ENCODE results near the gene FHIT.

The FHIT gene

DNA sequence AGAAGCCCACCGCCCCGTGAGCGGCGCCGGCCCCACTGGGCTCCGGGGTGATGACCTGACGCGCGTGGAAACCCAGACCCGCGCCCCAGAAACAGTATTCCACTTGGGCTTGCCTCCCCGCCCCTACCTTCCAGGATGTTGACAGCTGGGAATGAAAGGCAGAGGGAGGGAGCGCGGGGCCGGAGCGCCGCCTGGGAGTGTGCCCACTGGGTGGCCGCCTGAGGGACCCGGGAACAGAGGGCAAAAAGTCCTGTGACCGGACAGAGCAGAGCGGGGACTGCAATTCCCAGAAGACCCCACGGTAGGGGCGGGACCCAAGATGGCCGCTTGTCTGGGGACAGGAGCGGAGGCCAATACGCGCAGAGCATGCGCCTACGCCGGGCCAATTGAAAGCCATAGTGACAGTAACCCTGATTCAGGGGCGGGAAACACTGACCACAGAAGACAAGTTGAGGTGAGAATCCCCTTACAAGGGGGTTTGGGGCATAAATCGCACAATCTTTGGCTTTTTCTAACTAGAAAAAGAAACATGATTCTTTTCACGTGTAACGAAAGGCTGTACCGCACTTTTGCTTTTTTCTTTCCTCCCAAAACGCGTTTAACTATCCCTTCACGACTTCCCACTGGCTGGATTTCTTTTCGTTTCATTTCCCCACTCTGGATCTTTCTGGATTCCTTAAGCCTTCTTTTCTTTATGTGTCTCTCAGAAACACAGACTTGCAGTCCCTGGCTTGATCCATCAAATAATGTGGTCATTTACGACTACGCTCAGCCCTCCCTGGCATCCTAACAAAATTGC lies at the start of gene FHIT:
Gene FHIT (minus strand): TSS at position 279 of the 799 bp plus-strand sequence.
- no peaks in the 10 kb centered on the region for H3K9me3 ChIP-seq (ENCODE audit: control insufficient read depth in 1 of 2, low read length in 2 of 2)
- peak within 1 kb of the TSS; percentile 88 for H3K27ac ChIP-seq (ENCODE audit: low read length)
- H3K36me3 ChIP-seq (ENCODE audit: control insufficient read depth in 1 of 2, insufficient read depth in 2 of 2, low read length in 2 of 2): no peaks in the 10 kb centered on the region
- peaks cover 7 to 13% of the 10 kb centered on the region in 2 donors for H3K4me1 ChIP-seq (ENCODE audit: control insufficient read depth in 1 of 2, insufficient read depth in 2 of 2, low read length in 2 of 2)
- peak within 1 kb of the TSS; percentile 88 to 99 for H3K4me3 ChIP-seq (ENCODE audit: low read depth in 1 of 2, low read length in 2 of 2)
- no peaks in the 10 kb centered on the region for H3K27me3 ChIP-seq (ENCODE audit: low read depth, low read length)

DNA sequence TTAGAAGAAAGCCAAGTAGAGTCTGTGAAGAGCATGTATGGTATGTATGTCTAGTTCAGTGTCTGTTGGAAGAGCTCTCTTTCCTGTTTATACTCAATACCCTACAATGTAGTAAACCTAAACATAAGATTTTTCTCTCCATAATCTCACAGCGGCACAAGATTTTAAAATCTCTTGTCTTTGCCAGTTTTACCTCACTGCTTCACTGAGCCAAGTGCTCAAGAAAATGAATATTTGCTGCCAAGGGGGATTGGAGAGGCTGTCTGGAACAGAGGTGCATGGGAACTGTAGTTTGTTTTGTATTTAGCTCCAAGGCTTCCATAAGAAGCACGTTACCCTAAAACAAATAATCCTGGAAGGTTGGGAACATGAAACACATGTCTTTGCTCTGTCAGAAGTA lies 49.5 kb upstream of the FHIT start:
- Histone ChIP-seq H3K4me1 (ENCODE audit: control insufficient read depth in 1 of 2, insufficient read depth in 2 of 2, low read length in 2 of 2) (peaks cover 0 to 9% of the 10 kb centered on the region in 2 donors), H3K27ac (ENCODE audit: low read length) (no peak overlapping the region)

DNA sequence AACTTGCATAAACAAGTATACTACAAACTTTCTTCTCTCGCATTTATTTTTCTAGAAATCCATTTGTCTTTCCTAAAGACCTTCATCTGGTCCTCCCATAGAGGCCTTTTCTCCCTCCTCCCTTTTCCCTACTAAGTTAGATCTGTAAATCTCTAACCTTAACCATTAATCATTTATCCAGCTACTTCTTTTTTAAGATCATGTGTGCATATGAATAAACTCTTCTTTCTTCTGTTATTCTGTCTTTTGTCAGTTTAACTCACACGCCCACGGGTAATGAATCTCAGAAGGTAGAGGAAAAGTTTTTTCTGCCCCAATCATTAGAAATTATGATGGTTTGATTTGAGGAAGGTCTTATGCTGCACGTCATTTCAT lies 48.7 kb upstream of the FHIT start:
- Histone ChIP-seq H3K9me3 (ENCODE audit: control insufficient read depth in 1 of 2, low read length in 2 of 2) (no peaks in the 10 kb centered on the region), H3K4me3 (ENCODE audit: low read depth in 1 of 2, low read length in 2 of 2) (no peak overlapping the region), H3K27ac (ENCODE audit: low read length) (no peak overlapping the region), H3K36me3 (ENCODE audit: control insufficient read depth in 1 of 2, insufficient read depth in 2 of 2, low read length in 2 of 2) (no peaks in the 10 kb centered on the region), H3K27me3 (ENCODE audit: low read depth, low read length) (no peaks in the 10 kb centered on the region), H3K4me1 (ENCODE audit: control insufficient read depth in 1 of 2, insufficient read depth in 2 of 2, low read length in 2 of 2) (peaks cover 0 to 9% of the 10 kb centered on the region in 2 donors)

More for the DNA sequence above, 49.5 kb upstream of the FHIT start:
- no peak overlapping the region for H3K4me3 ChIP-seq (ENCODE audit: low read depth in 1 of 2, low read length in 2 of 2)
- H3K9me3 ChIP-seq (ENCODE audit: control insufficient read depth in 1 of 2, low read length in 2 of 2): no peaks in the 10 kb centered on the region
- H3K27me3 ChIP-seq (ENCODE audit: low read depth, low read length): no peaks in the 10 kb centered on the region
- H3K36me3 ChIP-seq (ENCODE audit: control insufficient read depth in 1 of 2, insufficient read depth in 2 of 2, low read length in 2 of 2): no peaks in the 10 kb centered on the region

- Histone ChIP-seq H3K9me3 (ENCODE audit: control insufficient read depth in 1 of 2, low read length in 2 of 2) (no peaks in the 10 kb centered on the region), H3K36me3 (ENCODE audit: control insufficient read depth in 1 of 2, insufficient read depth in 2 of 2, low read length in 2 of 2) (no peaks in the 10 kb centered on the region), H3K27me3 (ENCODE audit: low read depth, low read length) (no peaks in the 10 kb centered on the region), H3K27ac (ENCODE audit: low read length) (no peak overlapping the region), H3K4me3 (ENCODE audit: low read depth in 1 of 2, low read length in 2 of 2) (no peak overlapping the region), H3K4me1 (ENCODE audit: control insufficient read depth in 1 of 2, insufficient read depth in 2 of 2, low read length in 2 of 2) (peaks cover 0 to 9% of the 10 kb centered on the region in 2 donors)
Observed at GRCh38 chr3:61299343-61300005, 48.2 kb upstream of the FHIT start.

GRCh38 chr3:61297821-61298220 lies 46.6 kb upstream of the FHIT start:
- H3K4me3 ChIP-seq (ENCODE audit: low read depth in 1 of 2, low read length in 2 of 2): no peak overlapping the region
- no peaks in the 10 kb centered on the region for H3K27me3 ChIP-seq (ENCODE audit: low read depth, low read length)
- peaks cover 0 to 9% of the 10 kb centered on the region in 2 donors for H3K4me1 ChIP-seq (ENCODE audit: control insufficient read depth in 1 of 2, insufficient read depth in 2 of 2, low read length in 2 of 2)
- no peaks in the 10 kb centered on the region for H3K9me3 ChIP-seq (ENCODE audit: control insufficient read depth in 1 of 2, low read length in 2 of 2)
- no peaks in the 10 kb centered on the region for H3K36me3 ChIP-seq (ENCODE audit: control insufficient read depth in 1 of 2, insufficient read depth in 2 of 2, low read length in 2 of 2)
- H3K27ac ChIP-seq (ENCODE audit: low read length): no peak overlapping the region

DNA sequence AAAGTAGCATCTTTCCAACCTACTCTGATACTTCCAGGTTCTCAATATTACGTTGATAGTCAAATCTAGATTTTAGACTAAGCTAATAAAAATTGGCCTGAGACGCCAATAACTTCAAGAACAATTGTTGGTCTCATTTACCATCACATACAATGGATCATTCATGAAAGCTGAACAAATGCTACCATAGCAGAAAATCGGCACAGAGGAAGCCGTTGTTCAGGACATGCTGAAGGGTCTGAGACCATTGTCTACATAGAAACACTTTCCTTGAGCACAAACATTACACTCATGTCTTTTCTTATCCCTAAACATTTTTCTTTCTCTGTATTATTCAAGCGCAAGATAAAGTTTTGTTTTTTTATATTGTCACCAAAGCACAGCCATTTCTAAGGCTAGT lies 37.2 kb upstream of the FHIT start:
- H3K36me3 ChIP-seq (ENCODE audit: control insufficient read depth in 1 of 2, insufficient read depth in 2 of 2, low read length in 2 of 2): no peaks in the 10 kb centered on the region
- H3K4me1 ChIP-seq (ENCODE audit: control insufficient read depth in 1 of 2, insufficient read depth in 2 of 2, low read length in 2 of 2): no peaks in the 10 kb centered on the region
- no peaks in the 10 kb centered on the region for H3K9me3 ChIP-seq (ENCODE audit: control insufficient read depth in 1 of 2, low read length in 2 of 2)
- H3K27me3 ChIP-seq (ENCODE audit: low read depth, low read length): no peaks in the 10 kb centered on the region
- no peak overlapping the region for H3K4me3 ChIP-seq (ENCODE audit: low read depth in 1 of 2, low read length in 2 of 2)
- no peak overlapping the region for H3K27ac ChIP-seq (ENCODE audit: low read length)

GRCh38 chr3:61283876-61284275 lies 32.6 kb upstream of the FHIT start:
- H3K4me3 ChIP-seq (ENCODE audit: low read depth in 1 of 2, low read length in 2 of 2): no peak overlapping the region
- no peaks in the 10 kb centered on the region for H3K27me3 ChIP-seq (ENCODE audit: low read depth, low read length)
- H3K4me1 ChIP-seq (ENCODE audit: control insufficient read depth in 1 of 2, insufficient read depth in 2 of 2, low read length in 2 of 2): no peaks in the 10 kb centered on the region
- no peaks in the 10 kb centered on the region for H3K36me3 ChIP-seq (ENCODE audit: control insufficient read depth in 1 of 2, insufficient read depth in 2 of 2, low read length in 2 of 2)
- H3K9me3 ChIP-seq (ENCODE audit: control insufficient read depth in 1 of 2, low read length in 2 of 2): no peaks in the 10 kb centered on the region
- no peak overlapping the region for H3K27ac ChIP-seq (ENCODE audit: low read length)

DNA sequence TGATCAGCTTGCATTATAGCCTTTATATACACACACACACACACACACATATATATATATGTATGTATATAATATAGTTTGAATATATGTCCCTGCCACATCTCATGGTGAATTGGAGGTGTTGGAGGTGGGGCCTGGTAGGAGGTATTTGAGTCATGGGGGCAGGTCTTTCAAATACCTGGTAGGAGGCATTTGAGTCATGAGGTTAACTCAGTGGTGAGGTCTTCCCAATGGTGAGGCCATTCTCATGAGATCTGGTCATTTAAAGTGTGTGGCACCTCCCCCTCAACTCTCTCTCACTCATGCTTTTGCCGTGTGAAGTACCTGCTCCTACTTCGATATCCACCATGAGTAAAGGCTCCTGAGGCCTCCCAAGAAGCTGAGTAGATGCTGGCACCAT lies 27.5 kb upstream of the FHIT start:
- Histone ChIP-seq H3K27ac (ENCODE audit: low read length) (no peak overlapping the region), H3K36me3 (ENCODE audit: control insufficient read depth in 1 of 2, insufficient read depth in 2 of 2, low read length in 2 of 2) (no peaks in the 10 kb centered on the region), H3K4me1 (ENCODE audit: control insufficient read depth in 1 of 2, insufficient read depth in 2 of 2, low read length in 2 of 2) (no peaks in the 10 kb centered on the region), H3K4me3 (ENCODE audit: low read depth in 1 of 2, low read length in 2 of 2) (no peak overlapping the region), H3K27me3 (ENCODE audit: low read depth, low read length) (no peaks in the 10 kb centered on the region), H3K9me3 (ENCODE audit: control insufficient read depth in 1 of 2, low read length in 2 of 2) (no peaks in the 10 kb centered on the region)

DNA sequence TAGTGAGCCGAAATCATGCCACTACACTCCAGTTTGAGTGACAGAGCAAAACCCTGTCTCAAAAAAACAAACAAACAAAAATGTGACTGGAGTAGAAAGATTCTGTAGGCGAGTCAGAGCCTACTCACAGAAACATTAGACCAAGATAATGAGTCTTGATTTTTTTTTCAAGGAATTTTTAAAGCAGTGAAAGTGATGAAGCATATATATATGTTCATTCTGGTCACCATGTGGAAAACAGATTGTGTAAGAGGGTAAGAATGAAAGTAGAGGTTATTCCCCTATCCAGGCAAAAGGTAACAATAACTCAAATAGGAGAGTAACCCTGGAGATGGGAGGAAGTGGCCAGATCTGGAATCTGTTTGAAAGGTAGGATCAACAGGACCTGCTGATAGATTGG lies 26.2 kb upstream of the FHIT start:
- H3K27ac ChIP-seq (ENCODE audit: low read length): no peak overlapping the region
- no peaks in the 10 kb centered on the region for H3K9me3 ChIP-seq (ENCODE audit: control insufficient read depth in 1 of 2, low read length in 2 of 2)
- no peaks in the 10 kb centered on the region for H3K4me1 ChIP-seq (ENCODE audit: control insufficient read depth in 1 of 2, insufficient read depth in 2 of 2, low read length in 2 of 2)
- H3K4me3 ChIP-seq (ENCODE audit: low read depth in 1 of 2, low read length in 2 of 2): no peak overlapping the region
- H3K27me3 ChIP-seq (ENCODE audit: low read depth, low read length): no peaks in the 10 kb centered on the region
- no peaks in the 10 kb centered on the region for H3K36me3 ChIP-seq (ENCODE audit: control insufficient read depth in 1 of 2, insufficient read depth in 2 of 2, low read length in 2 of 2)

DNA sequence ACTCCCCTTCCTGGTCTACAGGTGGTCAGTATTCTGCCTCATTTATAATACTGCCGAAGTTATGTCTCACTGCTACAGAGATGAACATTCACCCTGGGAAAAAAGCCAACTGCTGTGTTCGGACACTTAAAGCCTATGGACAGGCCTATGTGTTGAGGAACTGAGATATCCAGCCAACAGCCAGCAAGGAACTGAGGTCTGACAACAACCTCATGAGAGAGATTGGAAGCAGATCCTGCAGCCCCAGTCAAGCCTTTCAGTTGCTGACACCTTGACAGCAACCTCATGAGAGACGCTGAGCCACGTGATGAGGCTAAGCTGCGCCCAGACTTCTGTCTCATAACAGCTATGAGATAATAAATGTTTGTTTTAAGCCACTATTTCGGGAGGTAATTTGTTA lies 18.2 kb upstream of the FHIT start:
- Histone ChIP-seq H3K4me1 (ENCODE audit: control insufficient read depth in 1 of 2, insufficient read depth in 2 of 2, low read length in 2 of 2) (no peaks in the 10 kb centered on the region), H3K27ac (ENCODE audit: low read length) (no peak overlapping the region), H3K4me3 (ENCODE audit: low read depth in 1 of 2, low read length in 2 of 2) (no peak overlapping the region), H3K27me3 (ENCODE audit: low read depth, low read length) (no peaks in the 10 kb centered on the region), H3K9me3 (ENCODE audit: control insufficient read depth in 1 of 2, low read length in 2 of 2) (no peaks in the 10 kb centered on the region), H3K36me3 (ENCODE audit: control insufficient read depth in 1 of 2, insufficient read depth in 2 of 2, low read length in 2 of 2) (no peaks in the 10 kb centered on the region)

GRCh38 chr3:61268644-61269043 lies 17.4 kb upstream of the FHIT start:
- no peaks in the 10 kb centered on the region for H3K9me3 ChIP-seq (ENCODE audit: control insufficient read depth in 1 of 2, low read length in 2 of 2)
- H3K27me3 ChIP-seq (ENCODE audit: low read depth, low read length): no peaks in the 10 kb centered on the region
- H3K27ac ChIP-seq (ENCODE audit: low read length): no peak overlapping the region
- no peaks in the 10 kb centered on the region for H3K36me3 ChIP-seq (ENCODE audit: control insufficient read depth in 1 of 2, insufficient read depth in 2 of 2, low read length in 2 of 2)
- H3K4me1 ChIP-seq (ENCODE audit: control insufficient read depth in 1 of 2, insufficient read depth in 2 of 2, low read length in 2 of 2): no peaks in the 10 kb centered on the region
- no peak overlapping the region for H3K4me3 ChIP-seq (ENCODE audit: low read depth in 1 of 2, low read length in 2 of 2)
